CD4-positive, CD25-positive, alpha-beta regulatory T cell (primary cell): ENCODE measurements around the gene NFKBIZ. TPM values are rescaled to one million over a fixed set of nuclear protein-coding genes. Genes with fewer than 3 reads are reported as not detected.
A peak's percentile ranks its signal among the peaks of the same experiment; 100 is the strongest.

ENCODE experiments used
- ATAC-seq, 2 donors: fragments of 150-1000 bp; cut with Tn5 transposase; one replicate each; pipeline ENCODE4 v1.10.0; 2021; ENCODE audit warnings: low read depth in 2 of 2, moderate number of reproducible peaks in 2 of 2, moderate library complexity in 1 of 2
- DNase-seq, 3 donors: peaks; one replicate each; pipeline versions ENCODE4 v3.0.0 to v3.0.0-alpha.2; 2012 to 2022; ENCODE audit warnings: mixed read lengths in 1 of 3
- H3K27ac ChIP-seq: one replicate; pipeline ENCODE4 v1.7.0; 2013; ENCODE audit warnings: mild to moderate bottlenecking, low read length; ENCODE audit not compliant: insufficient read depth, poor library complexity, severe bottlenecking
- H3K27me3 ChIP-seq: one replicate; pipeline ENCODE4 v1.7.0; 2013; ENCODE audit warnings: low read length; ENCODE audit not compliant: control insufficient read depth, insufficient read depth
- H3K36me3 ChIP-seq: one replicate; pipeline ENCODE4 v1.7.0; 2013; ENCODE audit warnings: mild to moderate bottlenecking, low read length, moderate library complexity; ENCODE audit not compliant: control insufficient read depth, insufficient read depth
- H3K4me1 ChIP-seq: 2 replicates; pipeline ENCODE4 v1.7.0; 2013; ENCODE audit warnings: mild to moderate bottlenecking, low read length; ENCODE audit not compliant: insufficient read depth, control insufficient read depth, poor library complexity, severe bottlenecking
- H3K4me3 ChIP-seq: one replicate; pipeline ENCODE4 v1.7.0; 2013; ENCODE audit warnings: low read depth, mild to moderate bottlenecking, low read length, moderate library complexity
- H3K9me3 ChIP-seq, 2 experiments: 1 replicate in 1 of 2; 2 replicates in 1 of 2; pipeline ENCODE4 v1.7.0; 2013; ENCODE audit warnings: low read length in 2 of 2, mild to moderate bottlenecking in 1 of 2, moderate library complexity in 1 of 2; ENCODE audit not compliant: control insufficient read depth in 2 of 2
- H3K27ac Mint-ChIP-seq, 3 donors: one replicate each; pipeline ENCODE4 v1.8.0; 2020 to 2022; ENCODE audit warnings: mild to moderate bottlenecking in 3 of 3, mixed read lengths in 3 of 3, moderate library complexity in 2 of 3
- H3K27me3 Mint-ChIP-seq: one replicate; pipeline ENCODE4 v1.8.0; 2022; ENCODE audit warnings: mild to moderate bottlenecking, mixed read lengths
- H3K36me3 Mint-ChIP-seq: one replicate; pipeline ENCODE4 v1.8.0; 2020; ENCODE audit warnings: mixed read lengths
- H3K4me1 Mint-ChIP-seq, 4 donors: one replicate each; pipeline ENCODE4 v1.8.0; 2020 to 2022; ENCODE audit warnings: mixed read lengths in 4 of 4, mild to moderate bottlenecking in 1 of 4
- H3K4me3 Mint-ChIP-seq, 4 donors: one replicate each; pipeline ENCODE4 v1.8.0; 2020 to 2022; ENCODE audit warnings: mild to moderate bottlenecking in 4 of 4, mixed read lengths in 4 of 4, moderate library complexity in 3 of 4
- H3K9me3 Mint-ChIP-seq, 7 donors: one replicate each; pipeline ENCODE4 v1.8.0; 2020 to 2022; ENCODE audit warnings: mixed read lengths in 7 of 7, mild to moderate bottlenecking in 3 of 7, moderate library complexity in 2 of 7
- polyA plus RNA-seq, 4 donors: library from polyadenylated mRNA; unstranded; fragments of 300-500 nt; fragmentation: Illumina TruSeq; gene quantifications; one replicate each; pipeline ENCODE4 v1.2.3, GENCODE V29; 2021
- total RNA-seq: library from RNA; stranded (reverse); gene quantifications from one replicate; pipeline ENCODE4 v1.2.3, GENCODE V29; 2022

The NFKBIZ gene
- total RNA-seq (637 TPM), polyA plus RNA-seq (10 to 100 TPM; 15.2 to 28.2 (median 21.6) TPM)

DNA sequence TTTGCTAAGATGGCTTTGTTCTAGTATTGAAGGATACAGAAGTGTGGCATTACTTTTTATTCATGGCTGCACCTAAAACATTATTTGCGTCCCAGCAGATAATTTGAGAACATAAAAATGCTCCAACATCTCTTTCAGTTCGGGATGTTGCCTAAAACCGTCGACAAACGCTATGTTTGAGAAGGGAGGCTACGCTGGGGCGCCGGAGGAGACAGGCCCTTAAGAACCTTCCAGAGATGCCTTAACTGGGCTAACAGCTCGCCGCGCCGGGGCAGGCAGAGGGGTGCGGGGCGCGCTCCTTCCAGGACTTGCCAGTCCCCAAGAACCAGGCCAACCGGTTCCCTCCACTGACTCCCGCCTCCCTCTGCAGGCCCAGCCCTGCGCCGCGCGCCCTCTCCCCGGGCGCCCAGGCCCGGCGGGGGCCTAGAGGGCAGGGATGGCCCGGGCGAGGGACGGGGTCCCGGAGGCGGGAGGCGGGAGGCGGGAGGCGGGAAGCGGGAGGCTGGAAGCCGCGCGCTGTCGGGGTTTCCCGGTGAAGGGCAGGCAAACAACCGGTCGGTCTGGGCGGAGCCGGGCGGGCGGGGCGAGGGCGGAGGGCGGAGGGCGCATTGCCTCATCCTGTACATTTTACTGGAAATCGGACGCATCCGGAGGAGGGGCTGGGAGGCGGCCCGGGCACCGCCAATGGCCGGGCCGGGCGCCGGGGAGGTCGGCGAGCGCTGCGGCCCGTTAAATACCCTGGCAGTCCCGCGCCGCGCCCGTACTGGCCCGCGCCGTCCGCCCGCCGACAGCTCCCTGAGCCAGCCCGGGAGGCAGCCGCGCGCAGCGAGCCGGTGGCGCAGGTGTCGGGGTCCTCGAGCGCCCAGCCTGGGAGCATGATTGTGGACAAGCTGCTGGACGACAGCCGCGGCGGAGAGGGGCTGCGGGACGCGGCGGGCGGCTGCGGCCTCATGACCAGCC, at the start of gene NFKBIZ:
Gene NFKBIZ, plus strand, starts transcription at position 761 of the 960 bp plus-strand sequence. Its CDS starts 115 bp downstream, at position 876.
- peaks cover 31% of the 10 kb centered on the region for H3K36me3 Mint-ChIP-seq
- no peaks in the 10 kb centered on the region for H3K9me3 Mint-ChIP-seq
- peak within 1 kb of the TSS; percentile 99 to 100 (median 99) for H3K27ac Mint-ChIP-seq
- H3K27me3 Mint-ChIP-seq: peaks cover 6% of the 10 kb centered on the region
- Histone ChIP-seq H3K9me3 (no peaks in the 10 kb centered on the region), H3K4me3 (peak within 1 kb of the TSS; percentile 100), H3K4me1 (peaks cover 28% of the 10 kb centered on the region), H3K27me3 (no peaks in the 10 kb centered on the region), H3K27ac (peak within 1 kb of the TSS; percentile 96), H3K36me3 (peaks cover 25% of the 10 kb centered on the region)
- DNase-seq (peak; percentile 89 to 94 (median 91)), ATAC-seq (peak; percentile 77 to 78)
- H3K4me3 Mint-ChIP-seq: peak within 1 kb of the TSS; percentile 97 to 99 (median 98)
- peaks cover 21 to 48% (median 36%) of the 10 kb centered on the region in 4 donors for H3K4me1 Mint-ChIP-seq

DNA sequence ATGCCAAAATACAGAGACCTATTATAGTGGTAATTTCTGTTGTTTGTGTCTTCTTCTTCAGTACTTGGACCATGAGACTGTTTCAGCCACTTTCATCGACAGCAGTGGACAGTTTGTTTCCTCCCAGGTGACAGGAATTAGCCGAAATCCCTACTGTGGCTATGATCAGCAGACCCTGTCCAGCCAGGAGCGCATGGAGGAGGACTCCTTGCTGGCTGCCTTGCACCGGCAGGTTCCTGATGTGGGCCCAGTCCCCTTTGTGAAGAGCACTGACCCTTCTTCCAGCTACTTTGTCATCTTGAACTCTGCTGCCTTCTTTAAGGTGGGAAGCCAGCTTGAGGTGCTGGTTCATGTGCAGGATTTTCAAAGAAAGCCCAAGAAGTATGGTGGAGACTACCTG, 48.1 kb upstream of the NFKBIZ start:
- no peak overlapping the region for H3K4me3 Mint-ChIP-seq
- peak overlapping the region in 2 of 3 donors; percentile 15 to 76 for H3K27ac Mint-ChIP-seq

DNA sequence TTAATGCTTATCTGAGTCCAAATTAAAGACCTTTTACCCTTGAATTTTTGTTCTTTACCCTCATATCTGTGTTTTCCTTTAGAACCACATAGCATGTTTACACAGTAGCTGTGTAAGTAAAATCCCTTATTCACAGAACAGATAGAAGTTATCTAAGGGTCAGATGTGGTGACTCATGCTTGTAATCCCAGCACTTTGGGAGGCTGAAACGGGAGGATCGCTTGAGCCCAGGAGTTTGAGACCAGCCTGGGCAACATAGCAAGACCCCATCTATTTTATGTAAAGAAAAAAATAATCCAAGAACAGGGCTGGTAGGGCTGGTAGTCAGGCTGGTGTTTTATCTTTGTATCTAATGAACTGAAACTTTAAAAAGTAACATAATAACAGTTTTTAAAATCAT, 47.1 kb upstream of the NFKBIZ start:
- Histone ChIP-seq H3K27ac (no peak overlapping the region), H3K9me3 (no peaks in the 10 kb centered on the region), H3K36me3 (peaks cover 63% of the 10 kb centered on the region), H3K27me3 (no peaks in the 10 kb centered on the region), H3K4me3 (no peak overlapping the region), H3K4me1 (peaks cover 6% of the 10 kb centered on the region)
- Mint-ChIP-seq H3K27me3 (no peaks in the 10 kb centered on the region), H3K4me1 (peaks cover 19 to 59% (median 42%) of the 10 kb centered on the region in 4 donors), H3K9me3 (peaks cover 0 to 3% (median 0%) of the 10 kb centered on the region in 7 donors), H3K36me3 (peaks cover 46% of the 10 kb centered on the region), H3K27ac (peak overlapping the region; percentile 47 to 86 (median 78)), H3K4me3 (no peak overlapping the region)
- DNase-seq (no peak), ATAC-seq (no peak)

More for the DNA sequence above, 48.1 kb upstream of the NFKBIZ start:
- Histone ChIP-seq H3K4me1 (peaks cover 6% of the 10 kb centered on the region), H3K27me3 (no peaks in the 10 kb centered on the region), H3K27ac (no peak overlapping the region), H3K36me3 (peaks cover 58% of the 10 kb centered on the region), H3K9me3 (no peaks in the 10 kb centered on the region), H3K4me3 (no peak overlapping the region)
- Mint-ChIP-seq H3K27me3 (no peaks in the 10 kb centered on the region), H3K36me3 (peaks cover 49% of the 10 kb centered on the region), H3K4me1 (peaks cover 25 to 68% (median 47%) of the 10 kb centered on the region in 4 donors), H3K9me3 (peaks cover 0 to 3% (median 0%) of the 10 kb centered on the region in 7 donors)
- ATAC-seq (no peak), DNase-seq (no peak)

- Histone ChIP-seq H3K27ac (peak overlapping the region; percentile 69), H3K27me3 (no peaks in the 10 kb centered on the region), H3K4me1 (peaks cover 6% of the 10 kb centered on the region), H3K9me3 (no peaks in the 10 kb centered on the region), H3K36me3 (peaks cover 66% of the 10 kb centered on the region), H3K4me3 (peak overlapping the region; percentile 63)
- peak; percentile 47 to 89 (median 81) for DNase-seq
- H3K27ac Mint-ChIP-seq: peak overlapping the region; percentile 66 to 76 (median 70)
- H3K27me3 Mint-ChIP-seq: no peaks in the 10 kb centered on the region
- H3K4me3 Mint-ChIP-seq: peak overlapping the region in 2 of 4 donors; percentile 3 to 31
- peaks cover 0 to under 1% (median 0%) of the 10 kb centered on the region in 7 donors for H3K9me3 Mint-ChIP-seq
- H3K4me1 Mint-ChIP-seq: peaks cover 19 to 57% (median 48%) of the 10 kb centered on the region in 4 donors
- peak; percentile 98 to 100 for ATAC-seq
- peaks cover 42% of the 10 kb centered on the region for H3K36me3 Mint-ChIP-seq
These were observed 46.0 kb upstream of the NFKBIZ start for GRCh38 chr3:101803173-101803782.

DNA sequence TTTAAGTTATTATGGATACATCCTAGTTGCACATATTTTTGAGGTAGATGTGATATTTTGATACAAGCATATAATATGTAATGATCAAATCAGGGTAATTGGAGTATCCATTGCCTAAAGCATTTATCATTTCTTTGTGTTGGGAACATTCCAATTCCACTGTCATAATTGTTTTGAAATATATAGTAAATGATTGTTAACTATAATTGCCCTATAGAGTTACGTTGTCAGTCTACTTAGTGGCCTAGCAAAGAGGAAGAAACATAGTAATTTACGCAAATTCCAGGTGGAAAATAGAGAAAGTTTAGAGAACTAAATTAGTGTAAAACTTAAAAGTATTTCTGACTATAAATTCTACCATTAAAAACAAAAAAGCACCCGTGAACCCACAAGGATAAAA, 45.4 kb upstream of the NFKBIZ start:
- Mint-ChIP-seq H3K4me3 (peak overlapping the region in 1 of 4 donors; percentile 2), H3K9me3 (no peaks in the 10 kb centered on the region), H3K4me1 (peaks cover 20 to 60% (median 51%) of the 10 kb centered on the region in 4 donors), H3K27me3 (no peaks in the 10 kb centered on the region), H3K36me3 (peaks cover 43% of the 10 kb centered on the region), H3K27ac (peak overlapping the region; percentile 57 to 70 (median 66))
- Histone ChIP-seq H3K4me1 (peaks cover 6% of the 10 kb centered on the region), H3K27me3 (no peaks in the 10 kb centered on the region), H3K36me3 (peaks cover 62% of the 10 kb centered on the region), H3K4me3 (no peak overlapping the region), H3K9me3 (no peaks in the 10 kb centered on the region), H3K27ac (peak overlapping the region; percentile 69)
- DNase-seq: no peak
- no peak for ATAC-seq

DNA sequence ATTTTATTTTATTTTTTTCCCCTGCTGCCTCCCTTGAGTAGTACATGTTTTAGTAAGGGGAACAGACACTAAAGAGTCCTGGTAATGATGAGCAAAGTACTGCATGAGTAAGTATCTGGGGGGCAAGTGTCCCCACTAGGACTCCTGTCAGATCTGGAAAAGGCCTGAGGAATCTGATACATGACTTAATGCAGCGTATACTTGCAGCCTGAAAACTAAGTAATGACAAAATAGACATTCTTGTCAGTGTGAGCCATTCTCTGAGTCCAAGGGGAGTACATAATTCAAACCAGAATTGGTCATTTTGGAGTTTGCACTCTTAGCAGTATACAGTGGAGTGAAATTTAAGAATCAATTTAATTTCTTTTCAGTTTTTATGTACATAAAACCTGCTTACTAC, 42.8 kb upstream of the NFKBIZ start:
- peaks cover 45% of the 10 kb centered on the region for H3K36me3 ChIP-seq
- no peak for DNase-seq
- no peaks in the 10 kb centered on the region for H3K27me3 ChIP-seq
- H3K4me1 ChIP-seq: peaks cover 16% of the 10 kb centered on the region
- Mint-ChIP-seq H3K4me3 (no peak overlapping the region), H3K27ac (no peak overlapping the region), H3K27me3 (no peaks in the 10 kb centered on the region), H3K36me3 (peaks cover 42% of the 10 kb centered on the region), H3K4me1 (peaks cover 23 to 66% (median 58%) of the 10 kb centered on the region in 4 donors), H3K9me3 (no peaks in the 10 kb centered on the region)
- no peak overlapping the region for H3K4me3 ChIP-seq
- H3K9me3 ChIP-seq: no peaks in the 10 kb centered on the region
- no peak for ATAC-seq
- no peak overlapping the region for H3K27ac ChIP-seq

DNA sequence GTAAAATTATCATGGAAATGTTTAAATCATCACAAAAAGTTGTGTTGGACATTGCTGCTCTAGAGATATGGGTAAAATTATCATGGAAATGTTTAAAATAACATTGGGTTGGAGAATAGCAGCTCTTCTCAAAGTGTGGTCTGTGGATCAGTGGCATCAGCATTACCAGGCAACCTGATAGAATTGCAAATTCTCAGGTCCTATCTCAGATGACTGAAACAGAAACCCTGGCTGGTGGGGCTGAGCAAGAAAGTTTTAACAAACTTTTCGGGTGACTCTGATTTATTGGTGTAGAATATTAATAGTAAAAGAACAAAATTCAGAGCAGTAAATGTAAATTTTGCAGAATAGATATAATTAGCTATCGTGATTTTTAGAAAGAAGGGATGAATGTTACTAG, 41.4 kb upstream of the NFKBIZ start:
- Mint-ChIP-seq H3K4me3 (no peak overlapping the region), H3K4me1 (peaks cover 23 to 57% (median 56%) of the 10 kb centered on the region in 4 donors), H3K36me3 (peaks cover 35% of the 10 kb centered on the region), H3K9me3 (no peaks in the 10 kb centered on the region), H3K27me3 (no peaks in the 10 kb centered on the region), H3K27ac (peak overlapping the region in 2 of 3 donors; percentile 25 to 75)
- ATAC-seq: no peak
- no peaks in the 10 kb centered on the region for H3K27me3 ChIP-seq
- peak overlapping the region; percentile 6 for H3K27ac ChIP-seq
- DNase-seq: no peak
- H3K4me3 ChIP-seq: no peak overlapping the region
- H3K36me3 ChIP-seq: peaks cover 37% of the 10 kb centered on the region
- H3K4me1 ChIP-seq: peaks cover 16% of the 10 kb centered on the region
- no peaks in the 10 kb centered on the region for H3K9me3 ChIP-seq
